Measurements from ENCODE around the gene SDHAF2. TPM values are rescaled to one million over a fixed set of nuclear protein-coding genes. Genes with fewer than 3 reads are reported as not detected.
"Not testable (repeated sequence)": the region's sequence is repeated elsewhere in the genome, so short reads cannot be mapped to it uniquely, and the experiment has no call there.

Gene SDHAF2
- total RNA-seq, 6 donors from 2014 or later = 20.9 to 63.9 (median 34.6) TPM

- Histone ChIP-seq H3K9me3 (no peaks in the 10 kb centered on the region), H3K4me3 (no peak overlapping the region), H3K36me3 (no peaks in the 10 kb centered on the region), H3K4me1 (peaks cover 0 to 24% (median 10%) of the 10 kb centered on the region in 4 donors), H3K27ac (no peak overlapping the region), H3K27me3 (peaks cover 0 to 4% (median 0%) of the 10 kb centered on the region in 4 donors)
- ATAC-seq (ENCODE audit: low FRiP score in 2 of 2) = peak in 1 of 2 donors; percentile 49
- no peak for TF ChIP-seq POLR2A (IDR thresholded peaks at IDR 0.05)
- TF ChIP-seq POLR2AphosphoS5 (IDR thresholded peaks at IDR 0.05) = no peak
- no peak for TF ChIP-seq EP300 (IDR thresholded peaks at IDR 0.05)
- TF ChIP-seq CTCF (IDR thresholded peaks at IDR 0.05) = no peak
- no peak for DNase-seq
- 68% methylated on average over 8 of the region's 8 CpGs for WGBS, 2 donors
Measured at GRCh38 chr11:61477126-61477525, 47.2 kb downstream of the SDHAF2 start.

GRCh38 chr11:61477727-61478148 lies 47.8 kb downstream of the SDHAF2 start:
- 3% methylated on average over 18 of the region's 18 CpGs; no CpG with 5 or more reads in 1 of the 2 donors for WGBS, 2 donors
- Histone ChIP-seq H3K27me3 (peaks cover 0 to 6% (median 0%) of the 10 kb centered on the region in 4 donors), H3K36me3 (no peaks in the 10 kb centered on the region), H3K27ac (no peak overlapping the region), H3K4me3 (no peak overlapping the region), H3K9me3 (no peaks in the 10 kb centered on the region), H3K4me1 (peaks cover 0 to 22% (median 5%) of the 10 kb centered on the region in 4 donors)
- DNase-seq (peak; percentile 36 to 80), ATAC-seq (ENCODE audit: low FRiP score in 2 of 2) (peak in 1 of 2 donors; percentile 57)
- no peak for TF ChIP-seq EP300 (IDR thresholded peaks at IDR 0.05)
- peak; percentile 83 to 94 (median 88) for TF ChIP-seq CTCF (IDR thresholded peaks at IDR 0.05)

- WGBS, 2 donors = 96% methylated on average over 11 of the region's 11 CpGs
- peaks cover 0 to 21% (median 4%) of the 10 kb centered on the region in 4 donors for H3K4me1 ChIP-seq
- H3K4me3 ChIP-seq, H3K27me3 ChIP-seq, H3K27ac ChIP-seq, H3K9me3 ChIP-seq, H3K36me3 ChIP-seq, DNase-seq: not testable (repeated sequence)
- peak in 1 of 2 donors; percentile 69 for ATAC-seq (ENCODE audit: low FRiP score in 2 of 2)
Measured at GRCh38 chr11:61479360-61480058, 49.6 kb downstream of the SDHAF2 start.

GRCh38 chr11:61480261-61480993 lies 50.5 kb downstream of the SDHAF2 start:
- H3K9me3 ChIP-seq = no peaks in the 10 kb centered on the region
- H3K27me3 ChIP-seq = peaks cover 0 to 6% (median 0%) of the 10 kb centered on the region in 4 donors
- DNase-seq (no peak), ATAC-seq (ENCODE audit: low FRiP score in 2 of 2) (no peak)
- WGBS, 2 donors = 82 to 83% methylated on average over 15 of the region's 15 CpGs
- H3K27ac ChIP-seq = no peak overlapping the region
- TF ChIP-seq EP300 (IDR thresholded peaks at IDR 0.05) = no peak
- TF ChIP-seq POLR2A (IDR thresholded peaks at IDR 0.05) = no peak
- no peak for TF ChIP-seq CTCF (IDR thresholded peaks at IDR 0.05)
- no peak for TF ChIP-seq POLR2AphosphoS5 (IDR thresholded peaks at IDR 0.05)
- no peaks in the 10 kb centered on the region for H3K36me3 ChIP-seq
- no peak overlapping the region for H3K4me3 ChIP-seq
- peaks cover 0 to 21% (median 4%) of the 10 kb centered on the region in 4 donors for H3K4me1 ChIP-seq

- DNase-seq (no peak), ATAC-seq (ENCODE audit: low FRiP score in 2 of 2) (no peak)
- H3K27me3 ChIP-seq = peaks cover 0 to 6% (median 0%) of the 10 kb centered on the region in 4 donors
- TF ChIP-seq EP300 (IDR thresholded peaks at IDR 0.05) (no peak), POLR2A (IDR thresholded peaks at IDR 0.05) (no peak), POLR2AphosphoS5 (IDR thresholded peaks at IDR 0.05) (no peak), CTCF (IDR thresholded peaks at IDR 0.05) (no peak)
- no peaks in the 10 kb centered on the region for H3K9me3 ChIP-seq
- peaks cover 0 to 21% (median 4%) of the 10 kb centered on the region in 4 donors for H3K4me1 ChIP-seq
- H3K36me3 ChIP-seq = no peaks in the 10 kb centered on the region
- H3K4me3 ChIP-seq = no peak overlapping the region
- 36 to 43% methylated on average over 6 of the region's 7 CpGs for WGBS, 2 donors
- H3K27ac ChIP-seq = no peak overlapping the region
Measured at GRCh38 chr11:61480994-61481335, 51.0 kb downstream of the SDHAF2 start.

All from upper lobe of left lung (tissue), 6 donors.